NCI-H1048 (cell line): ENCODE results near the gene COASY.
A peak's percentile ranks its signal among the peaks of the same experiment; 100 is the strongest.
"Not testable (repeated sequence)": the region's sequence is repeated elsewhere in the genome, so short reads cannot be mapped to it uniquely, and the experiment has no call there.

Experiments used
- DNase-seq: peaks from one replicate; lab custom pipeline; 2025; lab: John Stamatoyannopoulos, UW

COASY gene

DNA sequence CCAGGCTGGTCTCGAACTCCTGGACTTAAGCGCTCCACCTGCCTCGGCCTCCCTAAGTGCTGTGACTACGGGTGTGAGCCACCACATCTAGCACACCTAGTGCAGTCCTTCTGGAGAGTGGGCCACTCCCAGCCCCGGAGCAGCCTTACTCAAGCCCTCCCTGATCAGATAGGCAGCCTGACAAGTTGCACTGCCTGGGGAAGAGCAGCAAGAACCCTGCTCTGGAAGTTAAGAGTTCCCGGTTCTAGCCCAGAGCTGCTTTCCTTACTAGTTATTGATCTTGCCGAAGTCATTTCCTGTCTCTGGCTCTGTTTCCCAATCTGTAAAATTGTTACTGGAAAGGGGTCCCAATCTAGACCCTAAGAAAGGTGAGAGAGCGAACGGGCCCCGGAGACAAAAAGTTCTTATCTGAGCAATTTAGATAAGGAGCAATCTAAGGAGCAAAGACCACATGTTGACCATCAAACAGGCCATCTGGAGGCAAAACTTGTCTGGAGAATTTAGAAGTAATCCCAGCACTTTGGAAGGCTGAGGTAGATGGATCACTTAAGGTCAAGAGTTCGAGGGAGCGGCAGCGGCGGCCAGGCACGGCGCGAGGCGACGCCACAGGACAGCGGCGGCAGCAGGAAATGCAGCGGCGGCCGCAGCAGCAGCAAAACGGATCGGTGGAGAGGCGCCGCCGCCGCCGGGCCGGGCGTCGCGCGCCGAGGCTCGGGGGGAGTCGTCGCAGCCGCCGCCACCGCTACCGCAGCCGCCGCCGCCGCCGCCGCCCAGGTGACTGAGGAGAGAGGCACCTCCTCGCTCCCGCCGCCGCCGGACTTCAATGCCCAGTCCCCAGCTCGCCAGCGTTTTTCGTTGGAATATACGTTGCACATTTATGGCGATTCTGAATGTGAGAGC is 30.2 kb upstream of the COASY start:
- no peak for DNase-seq

DNA sequence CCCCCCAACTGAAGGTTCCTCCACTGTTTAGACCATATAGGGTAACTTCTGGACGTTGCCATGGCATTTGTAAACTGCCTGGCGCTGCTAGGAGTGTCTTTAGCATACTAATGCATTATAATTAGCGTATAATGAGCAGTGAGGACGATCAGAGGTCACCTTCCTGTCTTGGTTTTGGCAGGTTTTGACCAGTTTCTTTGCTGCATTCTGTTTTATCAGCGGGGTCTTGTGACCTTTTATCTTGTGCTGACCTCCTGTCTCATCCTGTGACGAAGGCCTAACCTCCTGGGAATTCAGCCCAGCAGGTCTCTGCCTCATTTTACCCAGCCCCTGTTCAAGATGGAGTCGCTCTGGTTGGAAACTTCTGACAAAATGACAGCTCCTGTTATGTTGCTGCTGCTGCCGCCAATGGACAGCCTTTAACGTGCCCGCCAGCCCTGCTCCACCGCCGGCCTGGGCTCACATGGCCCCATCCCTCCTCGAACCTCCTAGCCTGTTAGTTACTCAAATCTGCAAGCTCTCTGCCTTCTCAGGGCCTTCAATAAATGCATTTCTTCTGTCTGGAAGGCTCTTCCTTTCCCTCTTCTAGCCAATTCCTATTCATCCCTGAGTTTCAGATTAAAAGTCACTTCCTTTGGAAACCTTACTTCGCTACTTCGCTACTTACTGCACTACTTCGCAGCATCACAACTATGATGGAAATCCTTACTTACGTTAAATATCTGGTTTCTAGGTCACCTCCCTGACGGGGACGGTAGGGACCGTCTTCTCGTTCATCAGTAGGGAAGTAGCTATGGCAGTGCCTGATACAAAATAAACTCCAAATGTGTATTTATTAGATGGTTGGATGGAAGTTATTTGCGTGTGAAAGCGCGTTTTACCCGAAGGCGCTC is 26.5 kb upstream of the COASY start:
- DNase-seq = no peak

DNA sequence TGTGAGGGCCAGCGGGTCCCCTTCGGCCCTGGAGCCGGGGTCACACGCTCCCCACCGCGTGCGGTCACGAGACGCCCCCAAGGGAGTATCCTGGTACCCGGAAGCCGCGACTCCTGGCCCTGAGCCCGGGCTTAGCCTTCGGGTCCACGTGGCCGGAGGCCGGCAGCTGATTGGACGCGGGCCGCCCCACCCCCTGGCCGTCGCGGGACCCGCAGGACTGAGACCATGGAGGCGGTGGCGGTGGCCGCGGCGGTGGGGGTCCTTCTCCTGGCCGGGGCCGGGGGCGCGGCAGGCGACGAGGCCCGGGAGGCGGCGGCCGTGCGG is 25.9 kb upstream of the COASY start, which contains the start of gene NAGLU:
NAGLU (plus strand) TSS at position 194 of the 324 bp plus-strand sequence; CDS start at position 226, 32 bp downstream.
- peak; percentile 75 for DNase-seq

DNA sequence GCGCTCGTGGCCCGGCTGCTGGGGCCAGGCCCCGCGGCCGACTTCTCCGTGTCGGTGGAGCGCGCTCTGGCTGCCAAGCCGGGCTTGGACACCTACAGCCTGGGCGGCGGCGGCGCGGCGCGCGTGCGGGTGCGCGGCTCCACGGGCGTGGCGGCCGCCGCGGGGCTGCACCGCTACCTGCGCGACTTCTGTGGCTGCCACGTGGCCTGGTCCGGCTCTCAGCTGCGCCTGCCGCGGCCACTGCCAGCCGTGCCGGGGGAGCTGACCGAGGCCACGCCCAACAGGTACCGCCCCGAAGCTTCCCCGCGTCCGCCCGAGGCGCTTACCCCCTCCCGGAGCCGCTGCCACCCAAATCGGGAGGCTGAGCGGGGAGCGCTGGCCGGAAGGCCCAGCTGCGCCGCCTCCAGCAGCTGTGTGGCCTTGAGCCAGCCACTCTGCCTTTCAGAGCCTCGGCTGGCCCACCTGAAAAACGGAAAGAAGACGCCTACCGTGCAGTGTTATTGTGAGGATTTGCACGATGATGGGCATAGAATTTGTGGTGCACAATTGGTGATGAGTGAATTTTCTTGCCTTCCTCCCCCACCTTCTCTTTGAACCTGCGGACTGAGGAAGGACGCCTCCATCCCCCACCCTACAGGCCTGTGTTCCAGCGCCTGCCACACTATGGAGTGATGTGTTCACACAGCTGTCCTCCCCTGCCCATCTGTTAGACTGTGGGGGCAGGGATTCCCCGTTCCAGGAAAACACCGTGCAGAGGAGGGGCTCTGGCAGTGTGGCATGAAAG is 25.4 kb upstream of the COASY start:
- no peak for DNase-seq

DNA sequence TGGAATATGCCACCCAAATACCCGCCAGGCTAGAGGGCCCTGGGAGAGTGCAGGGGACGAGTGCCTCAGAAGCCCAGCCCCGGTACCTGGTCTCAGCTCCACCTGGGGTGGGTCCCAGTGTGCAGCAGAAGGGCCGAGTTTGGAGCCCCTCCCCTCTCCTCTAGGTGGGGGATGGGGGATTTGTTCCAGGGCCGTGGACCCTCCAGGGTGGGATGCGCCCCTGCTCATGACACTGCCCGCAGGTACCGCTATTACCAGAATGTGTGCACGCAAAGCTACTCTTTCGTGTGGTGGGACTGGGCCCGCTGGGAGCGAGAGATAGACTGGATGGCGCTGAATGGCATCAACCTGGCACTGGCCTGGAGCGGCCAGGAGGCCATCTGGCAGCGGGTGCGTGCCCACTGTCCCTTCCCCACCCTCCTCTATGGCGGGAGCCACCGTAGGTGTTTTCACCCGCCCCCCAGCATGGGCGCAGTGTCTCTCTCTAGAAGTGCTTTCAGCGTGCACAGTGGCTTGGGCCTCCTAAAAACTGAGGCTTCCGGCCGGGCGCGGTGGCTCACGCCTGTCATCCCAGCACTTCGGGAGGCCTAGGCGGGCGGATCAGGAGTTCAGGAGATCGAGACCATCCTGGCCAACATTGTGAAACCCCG is 24.7 kb upstream of the COASY start:
- DNase-seq = no peak

DNA sequence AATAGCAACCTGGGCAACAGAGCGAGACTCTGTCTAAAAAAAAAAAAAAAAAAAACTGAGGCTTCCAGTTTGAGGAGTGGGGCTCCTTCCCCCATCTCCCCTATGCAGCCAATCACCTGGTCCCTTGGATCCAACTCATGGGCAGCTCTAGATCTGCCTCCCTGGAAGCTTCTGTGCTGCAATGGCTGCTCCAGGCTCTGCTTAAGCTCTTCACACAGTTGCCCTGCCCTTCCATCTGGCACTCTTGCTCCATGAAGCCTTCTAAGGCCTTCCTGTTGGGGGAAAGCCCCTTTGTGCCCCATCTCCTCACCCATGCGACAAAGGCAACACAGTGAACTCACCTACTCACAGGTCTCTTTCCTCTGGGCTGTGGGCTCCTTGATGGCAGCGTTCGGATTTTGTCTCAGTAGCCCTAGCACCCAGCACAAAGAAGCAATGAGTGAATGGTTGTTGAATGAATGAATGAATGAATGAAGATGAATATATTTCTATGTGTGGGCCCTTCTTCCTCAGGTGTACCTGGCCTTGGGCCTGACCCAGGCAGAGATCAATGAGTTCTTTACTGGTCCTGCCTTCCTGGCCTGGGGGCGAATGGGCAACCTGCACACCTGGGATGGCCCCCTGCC is 24.0 kb upstream of the COASY start:
- DNase-seq = no peak

DNA sequence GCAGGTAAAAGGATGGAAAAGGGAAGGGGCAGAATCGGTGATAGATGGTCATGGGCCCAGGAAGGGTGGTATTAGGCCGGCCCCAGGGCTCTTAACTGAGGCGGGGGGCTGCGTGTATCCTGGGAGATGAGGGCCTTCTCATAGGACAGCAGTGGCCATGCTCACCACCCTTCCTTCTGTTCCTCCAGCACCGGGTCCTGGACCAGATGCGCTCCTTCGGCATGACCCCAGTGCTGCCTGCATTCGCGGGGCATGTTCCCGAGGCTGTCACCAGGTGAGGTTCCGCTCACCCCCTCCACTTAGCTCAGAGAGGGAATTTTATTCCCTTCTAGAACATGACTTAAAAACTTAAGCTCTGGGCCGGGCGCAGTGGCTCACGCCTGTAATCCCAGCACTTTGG is 23.5 kb upstream of the COASY start:
- DNase-seq = no peak

DNA sequence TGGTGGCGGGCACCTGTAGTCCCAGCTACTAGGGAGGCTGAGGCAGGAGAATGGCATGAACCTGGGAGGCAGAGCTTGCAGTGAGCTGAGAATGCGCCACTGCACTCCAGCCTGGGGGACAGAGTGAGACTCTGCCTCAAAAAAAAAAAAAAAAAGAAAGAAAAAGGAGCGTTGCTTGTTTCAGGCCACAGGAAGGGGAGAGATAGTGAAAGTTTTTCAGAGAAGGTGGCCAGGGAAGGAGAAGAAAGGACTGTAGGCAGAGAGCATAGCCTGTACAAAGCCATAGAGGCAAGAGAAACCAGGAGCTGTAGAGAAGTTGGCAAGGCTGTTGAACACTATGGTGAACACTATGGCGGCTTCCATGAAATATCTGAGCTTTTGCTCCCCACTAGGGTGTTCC is 21.4 kb upstream of the COASY start:
- DNase-seq = not testable (repeated sequence)

DNA sequence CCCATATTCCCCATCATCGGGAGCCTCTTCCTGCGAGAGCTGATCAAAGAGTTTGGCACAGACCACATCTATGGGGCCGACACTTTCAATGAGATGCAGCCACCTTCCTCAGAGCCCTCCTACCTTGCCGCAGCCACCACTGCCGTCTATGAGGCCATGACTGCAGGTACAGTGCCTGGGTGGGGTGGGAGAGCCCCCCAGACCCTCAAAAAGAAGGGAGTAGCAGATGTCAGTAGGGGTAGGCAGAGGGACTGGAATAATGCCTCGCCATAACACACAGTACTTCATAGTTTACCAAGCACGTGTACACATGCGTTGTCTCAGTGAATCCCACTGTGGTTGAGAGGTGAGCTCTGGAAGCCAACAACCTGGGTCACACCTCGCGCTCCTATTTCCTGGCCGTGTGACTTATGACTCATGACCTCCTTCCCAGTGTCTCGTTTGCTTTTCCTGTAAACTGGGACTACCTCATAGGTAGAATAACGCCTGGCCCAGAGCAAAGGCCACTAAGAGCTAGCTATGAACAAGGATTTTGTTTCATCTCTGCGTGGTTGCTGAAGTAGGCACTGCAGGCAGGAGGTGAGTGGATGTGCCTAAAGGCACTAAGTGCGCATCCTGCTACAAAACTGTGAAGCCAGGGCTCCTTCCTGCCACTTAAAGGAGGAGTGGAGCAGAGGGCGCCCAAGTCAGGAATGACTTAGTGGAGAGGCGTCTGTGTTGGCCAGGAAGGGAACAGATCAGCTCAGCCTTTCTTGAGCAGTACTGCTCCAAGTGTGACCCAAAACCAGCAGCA is 20.7 kb upstream of the COASY start:
- DNase-seq = no peak

DNA sequence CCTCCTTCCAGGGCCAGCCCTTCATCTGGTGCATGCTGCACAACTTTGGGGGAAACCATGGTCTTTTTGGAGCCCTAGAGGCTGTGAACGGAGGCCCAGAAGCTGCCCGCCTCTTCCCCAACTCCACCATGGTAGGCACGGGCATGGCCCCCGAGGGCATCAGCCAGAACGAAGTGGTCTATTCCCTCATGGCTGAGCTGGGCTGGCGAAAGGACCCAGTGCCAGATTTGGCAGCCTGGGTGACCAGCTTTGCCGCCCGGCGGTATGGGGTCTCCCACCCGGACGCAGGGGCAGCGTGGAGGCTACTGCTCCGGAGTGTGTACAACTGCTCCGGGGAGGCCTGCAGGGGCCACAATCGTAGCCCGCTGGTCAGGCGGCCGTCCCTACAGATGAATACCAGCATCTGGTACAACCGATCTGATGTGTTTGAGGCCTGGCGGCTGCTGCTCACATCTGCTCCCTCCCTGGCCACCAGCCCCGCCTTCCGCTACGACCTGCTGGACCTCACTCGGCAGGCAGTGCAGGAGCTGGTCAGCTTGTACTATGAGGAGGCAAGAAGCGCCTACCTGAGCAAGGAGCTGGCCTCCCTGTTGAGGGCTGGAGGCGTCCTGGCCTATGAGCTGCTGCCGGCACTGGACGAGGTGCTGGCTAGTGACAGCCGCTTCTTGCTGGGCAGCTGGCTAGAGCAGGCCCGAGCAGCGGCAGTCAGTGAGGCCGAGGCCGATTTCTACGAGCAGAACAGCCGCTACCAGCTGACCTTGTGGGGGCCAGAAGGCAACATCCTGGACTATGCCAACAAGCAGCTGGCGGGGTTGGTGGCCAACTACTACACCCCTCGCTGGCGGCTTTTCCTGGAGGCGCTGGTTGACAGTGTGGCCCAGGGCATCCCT is 18.5 kb upstream of the COASY start:
- DNase-seq = no peak

DNA sequence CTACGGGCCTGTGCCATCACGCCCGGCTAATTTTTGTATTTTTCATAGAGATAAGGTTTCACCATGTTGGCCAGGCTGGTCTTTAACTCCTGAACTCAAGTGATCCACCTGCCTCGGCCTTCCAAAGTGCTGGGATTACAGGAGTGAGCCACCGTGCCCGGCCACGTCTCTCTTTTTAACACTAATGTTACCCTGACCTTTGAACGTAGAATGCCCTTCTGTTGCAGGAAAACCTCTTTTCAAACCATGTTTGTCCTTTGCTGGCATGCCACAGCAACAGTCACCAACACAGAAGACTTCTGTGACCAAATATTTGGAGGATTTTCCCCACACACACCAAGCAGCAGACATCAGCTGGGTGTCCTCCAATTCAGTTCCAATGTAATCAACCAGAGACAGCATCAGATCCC is 17.1 kb upstream of the COASY start:
- no peak for DNase-seq

DNA sequence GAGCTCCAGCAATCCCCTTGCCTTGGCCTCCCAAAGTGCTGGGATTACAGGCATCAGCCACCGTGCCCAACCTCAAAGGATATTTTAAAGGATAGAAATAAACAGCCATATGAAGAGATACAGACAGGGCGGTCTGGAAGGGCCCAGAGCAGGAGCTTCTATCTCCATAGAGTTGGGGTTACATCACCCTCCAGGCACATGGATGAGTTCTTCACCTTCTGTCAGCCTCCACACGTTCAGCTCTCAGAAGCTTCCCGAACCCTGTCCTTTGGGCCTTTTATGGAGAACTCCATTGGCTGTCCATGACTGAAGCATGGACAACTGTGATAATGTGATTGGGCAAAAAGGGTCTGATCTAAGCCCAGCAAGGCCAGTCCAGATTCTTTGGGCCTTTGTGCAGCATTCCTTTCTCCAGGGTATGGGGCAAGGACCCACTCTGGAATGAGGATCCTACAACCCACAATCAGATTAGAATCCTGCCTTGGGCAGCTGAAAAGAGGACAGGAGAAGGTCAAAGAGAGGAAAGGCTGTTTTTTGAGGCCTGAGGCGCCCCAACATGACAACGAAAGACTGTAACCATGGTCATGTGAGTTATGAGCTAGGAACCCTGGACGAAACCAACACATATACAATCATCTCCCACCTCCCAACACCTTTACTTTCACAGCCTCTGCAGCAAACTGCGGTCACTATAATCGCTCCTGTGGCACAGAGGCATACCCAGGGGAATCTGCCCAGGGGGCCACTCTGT is 16.0 kb upstream of the COASY start:
- DNase-seq = not testable (repeated sequence)

DNA sequence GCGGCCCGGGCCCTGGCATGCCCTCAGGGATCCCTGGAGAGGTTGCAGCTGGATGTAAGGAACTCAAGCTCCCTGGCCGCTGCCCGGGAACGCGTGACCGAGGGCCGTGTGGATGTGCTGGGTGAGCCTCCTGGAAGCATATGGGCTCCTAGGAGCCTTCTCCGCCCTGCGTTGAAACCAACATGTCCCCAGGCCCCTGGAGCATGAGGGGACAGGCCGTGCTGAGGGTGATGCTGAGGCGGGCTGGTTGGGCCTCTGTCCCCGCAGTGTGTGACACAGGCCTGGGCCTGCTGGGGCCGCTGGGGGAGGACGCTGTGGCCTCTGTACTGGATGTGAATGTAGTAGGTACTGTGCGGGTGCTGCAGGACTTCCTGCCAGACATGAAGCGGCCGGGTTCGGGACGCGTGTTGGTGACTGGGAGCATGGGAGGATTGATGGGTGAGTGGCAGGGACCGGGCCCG is 14.9 kb upstream of the COASY start:
- no peak for DNase-seq

DNA sequence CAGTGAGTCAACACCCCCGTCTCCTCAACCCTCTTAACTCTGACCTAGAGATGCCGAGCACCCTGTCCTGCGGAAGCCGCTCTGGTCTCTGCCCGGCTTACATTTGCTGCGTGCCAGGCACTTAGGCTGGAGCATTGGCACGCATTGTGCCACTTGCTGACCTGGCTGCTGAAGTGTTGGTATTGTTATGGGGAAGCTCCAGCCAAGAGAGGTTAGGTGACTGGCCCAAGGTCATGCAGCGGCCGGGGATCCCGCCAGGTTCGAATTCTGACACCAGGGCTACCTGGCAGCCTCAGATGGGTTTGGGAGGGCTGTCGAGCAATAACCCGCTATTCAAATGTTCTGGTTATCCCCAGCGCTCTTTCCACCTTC is 14.3 kb upstream of the COASY start:
- DNase-seq = no peak

DNA sequence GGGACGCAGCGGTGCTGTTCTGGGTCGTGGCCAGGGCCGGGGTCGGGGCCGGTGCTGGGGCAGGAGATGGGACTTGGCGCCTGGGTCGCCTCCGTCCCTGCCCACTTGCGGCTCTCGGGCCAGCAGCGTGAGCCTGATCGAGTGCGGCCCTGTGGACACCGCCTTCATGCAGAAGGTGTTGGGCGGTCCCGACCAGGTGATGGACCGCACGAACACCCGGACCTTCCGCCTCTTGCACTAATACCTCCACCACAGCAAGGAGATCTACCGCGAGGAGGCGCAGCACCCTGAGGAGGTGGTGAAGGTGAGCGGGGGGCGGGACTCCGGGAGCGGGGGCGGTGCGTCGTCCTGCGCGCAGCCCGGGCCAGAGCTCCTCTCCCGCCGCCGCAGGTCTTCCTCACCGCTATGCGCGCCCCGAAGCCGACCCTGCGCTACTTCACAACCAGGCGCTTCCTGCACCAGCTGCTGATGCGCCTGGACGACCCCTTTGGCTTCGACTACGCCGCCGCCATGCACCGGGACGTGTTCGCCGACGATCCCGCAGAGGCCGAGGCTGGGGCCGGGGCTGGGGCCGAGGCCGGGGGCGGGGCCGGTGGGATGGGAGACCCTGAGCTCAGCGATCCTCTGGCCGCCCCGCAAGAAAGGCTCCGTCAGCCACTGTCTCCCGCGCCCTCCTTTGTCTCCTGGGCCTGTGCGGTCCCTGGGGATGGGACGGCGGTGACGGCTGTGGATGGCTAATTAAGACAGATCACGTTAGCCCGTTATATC is 13.7 kb upstream of the COASY start:
- DNase-seq = peak; percentile 39

DNA sequence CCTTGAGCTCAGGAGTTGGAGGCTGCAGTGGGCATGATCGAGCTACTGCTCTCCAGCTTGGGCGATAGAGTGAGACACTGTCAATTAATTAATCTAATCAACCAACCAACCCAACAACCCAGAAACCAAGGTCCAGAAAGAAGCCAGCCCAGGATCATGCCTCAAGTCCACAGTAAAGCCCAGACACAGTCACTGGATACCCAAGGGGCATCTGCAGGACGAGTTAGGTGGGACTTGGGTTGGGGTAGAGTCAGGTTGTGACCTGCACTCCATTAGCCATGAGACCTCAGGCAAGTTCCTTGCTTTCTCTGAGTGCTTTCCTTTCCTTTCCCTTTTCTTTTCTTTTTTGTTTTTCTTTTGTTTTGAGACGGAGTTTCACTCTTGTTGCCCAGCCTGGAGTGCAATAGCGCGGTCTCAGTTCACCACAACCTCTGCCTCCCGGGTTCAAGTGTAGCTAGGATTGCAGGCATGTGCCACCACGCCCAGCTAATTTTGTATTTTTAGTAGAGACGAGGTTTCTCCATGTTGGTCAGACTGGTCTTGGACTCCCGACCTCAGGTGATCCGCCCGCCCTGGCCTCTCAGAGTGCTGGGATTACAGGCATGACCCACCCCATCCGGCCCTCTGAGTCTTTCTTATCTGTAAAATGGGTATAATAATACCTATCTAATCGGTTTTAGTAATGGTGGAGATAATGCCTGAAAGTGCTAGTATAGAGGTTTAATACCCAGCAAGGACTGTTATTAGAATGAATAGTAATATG is 12.8 kb upstream of the COASY start:
- no peak for DNase-seq

DNA sequence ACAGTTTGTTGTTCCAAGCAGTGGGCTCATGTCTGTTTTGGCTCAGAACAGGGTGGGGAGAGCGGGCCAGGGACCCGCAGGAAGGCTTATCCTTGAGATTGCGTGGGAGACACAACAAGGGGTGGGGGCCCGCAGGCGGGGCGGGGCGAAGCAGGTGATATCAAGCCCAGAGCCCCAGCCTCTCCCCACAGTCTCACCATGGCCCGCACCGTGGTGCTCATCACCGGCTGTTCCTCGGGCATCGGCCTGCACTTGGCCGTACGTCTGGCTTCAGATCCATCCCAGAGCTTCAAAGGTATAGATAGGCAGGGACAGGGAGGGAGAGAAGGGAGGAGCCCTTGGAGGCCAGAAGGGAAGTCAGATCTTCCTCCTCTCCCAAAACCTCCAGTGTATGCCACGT is 9.2 kb upstream of the COASY start, which contains the start of gene HSD17B1:
HSD17B1 (plus strand) TSS at position 188 of the 400 bp plus-strand sequence; CDS start at position 199, 11 bp downstream.
- not testable (repeated sequence) for DNase-seq
